Stimulated activated CD4-positive, alpha-beta T cell treated with anti-CD3 and anti-CD28 coated beads, Interleukin-15, amount 100 ng/mL, for 24 hours (primary cell): Measurements from ENCODE around the gene CLEC19A.
A peak's percentile ranks its signal among the peaks of the same experiment; 100 is the strongest.
"Not testable (repeated sequence)": the region's sequence is repeated elsewhere in the genome, so short reads cannot be mapped to it uniquely, and the experiment has no call there.

Source experiments
- DNase-seq: peaks from one replicate; pipeline ENCODE4 v3.0.0-alpha.2; 2020

Gene CLEC19A

DNA sequence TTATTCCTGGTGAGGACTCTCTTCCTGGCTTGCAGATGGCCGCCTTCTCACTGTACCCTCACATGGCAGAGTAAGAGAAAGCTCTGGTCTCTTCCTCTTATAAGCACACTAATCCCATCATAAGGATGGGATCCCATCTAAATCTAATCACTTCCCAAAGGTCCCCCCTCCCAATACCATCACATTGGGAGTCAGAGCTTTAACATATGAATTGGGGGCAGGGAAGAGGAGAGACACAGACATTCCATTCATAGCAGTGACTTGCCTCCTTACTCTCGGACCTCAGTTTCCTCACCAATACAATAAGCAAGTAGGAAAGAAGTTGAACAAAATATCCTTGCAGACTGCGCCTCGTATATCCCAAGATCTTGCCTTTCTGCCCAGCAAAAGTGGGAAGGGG, 1.7 kb downstream of the CLEC19A start:
- no peak for DNase-seq

DNA sequence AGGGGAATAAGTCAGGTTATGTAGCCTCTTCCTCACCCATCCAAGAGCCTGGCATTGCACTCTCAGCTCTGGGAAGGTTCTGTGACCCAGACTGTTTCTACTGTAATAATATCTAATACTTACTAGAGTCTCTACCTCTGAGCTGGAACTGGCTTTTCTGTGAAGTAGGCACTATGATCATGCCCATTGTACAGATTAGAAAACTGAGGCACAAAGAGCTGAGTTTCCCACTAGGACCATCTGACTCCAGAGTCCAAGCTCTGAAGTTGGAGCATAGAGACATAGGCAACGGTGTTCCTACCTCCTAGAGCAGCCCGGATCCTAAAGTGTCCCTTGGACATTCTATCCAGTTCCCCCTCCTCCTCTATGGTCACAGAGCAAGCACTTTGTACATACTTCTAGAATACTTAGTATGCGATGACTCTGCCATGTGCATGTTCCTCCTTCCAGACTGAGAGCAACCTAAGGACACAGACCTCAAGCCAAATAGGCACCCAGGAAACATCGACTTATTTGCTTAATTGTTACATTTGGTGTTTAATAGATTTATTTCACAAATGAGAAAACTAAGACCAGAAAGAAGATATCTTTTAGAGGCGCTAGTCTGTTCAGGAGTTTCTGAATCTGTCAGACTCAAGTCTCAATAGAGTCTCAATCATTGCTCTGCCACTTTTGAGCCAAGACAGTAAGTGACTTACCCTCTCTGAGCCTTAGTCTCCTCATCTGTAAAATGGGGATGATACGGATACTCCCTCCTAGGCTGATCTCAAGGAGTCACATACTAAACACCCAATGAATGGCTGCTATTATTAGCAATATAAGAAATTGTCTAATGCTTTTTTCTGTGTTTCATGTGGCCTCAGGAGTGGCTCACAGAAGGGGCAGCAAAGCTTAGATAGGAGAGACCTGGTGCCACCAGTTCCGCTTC, 3.6 kb downstream of the CLEC19A start:
- no peak for DNase-seq

DNA sequence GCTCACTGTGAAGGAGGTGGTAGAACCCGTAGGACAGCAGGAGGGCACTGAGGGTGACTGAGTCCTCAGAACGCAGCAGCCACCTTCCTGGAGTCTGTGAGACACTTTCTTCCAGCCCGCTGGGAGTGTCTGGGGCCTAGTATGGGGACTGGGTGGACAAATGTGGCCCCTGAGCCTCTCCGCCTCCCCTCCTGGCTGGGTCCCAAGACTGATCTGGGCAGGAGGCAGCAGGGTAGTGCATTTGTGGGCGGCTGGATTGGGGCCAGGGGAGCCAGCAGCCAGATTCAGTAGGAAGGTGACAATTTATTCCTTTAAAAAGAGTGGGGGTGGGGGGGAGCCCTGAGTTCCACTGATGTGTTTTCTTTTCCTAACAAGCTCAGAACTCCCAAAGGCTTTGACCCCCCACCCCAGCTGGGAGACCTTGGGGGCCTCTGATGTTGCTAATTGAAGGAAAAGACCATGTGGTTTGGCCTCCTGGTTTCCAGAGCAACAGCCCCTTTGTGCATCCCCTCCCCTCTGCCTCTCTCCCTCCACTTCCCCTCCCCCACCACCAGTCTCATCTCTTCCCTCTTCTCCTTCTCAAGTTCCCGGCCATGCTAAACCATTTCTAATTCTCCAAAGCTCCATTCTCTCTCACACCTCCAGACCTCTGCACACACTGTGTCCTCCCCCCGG, 4.4 kb downstream of the CLEC19A start:
- DNase-seq, result no peak

DNA sequence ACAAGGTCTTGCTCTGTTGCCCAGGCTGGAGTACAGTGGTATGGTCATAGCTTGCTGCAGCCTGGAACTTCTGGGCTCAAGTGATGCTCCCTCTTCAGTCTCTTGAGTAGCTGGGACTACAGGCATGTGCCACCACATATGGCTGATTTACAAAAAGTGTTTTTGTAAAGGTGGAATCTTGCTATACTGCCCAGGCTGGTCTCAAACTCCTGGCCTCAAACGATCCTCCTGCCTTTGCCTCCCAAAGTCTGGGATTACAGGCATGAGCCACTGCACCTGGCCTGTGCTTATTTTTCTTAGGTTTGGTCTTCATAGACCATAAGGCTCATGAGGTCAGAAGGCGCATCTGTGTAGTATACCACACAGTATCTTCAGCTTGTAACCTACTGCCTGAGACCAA, 5.3 kb downstream of the CLEC19A start:
- DNase-seq, result no peak

DNA sequence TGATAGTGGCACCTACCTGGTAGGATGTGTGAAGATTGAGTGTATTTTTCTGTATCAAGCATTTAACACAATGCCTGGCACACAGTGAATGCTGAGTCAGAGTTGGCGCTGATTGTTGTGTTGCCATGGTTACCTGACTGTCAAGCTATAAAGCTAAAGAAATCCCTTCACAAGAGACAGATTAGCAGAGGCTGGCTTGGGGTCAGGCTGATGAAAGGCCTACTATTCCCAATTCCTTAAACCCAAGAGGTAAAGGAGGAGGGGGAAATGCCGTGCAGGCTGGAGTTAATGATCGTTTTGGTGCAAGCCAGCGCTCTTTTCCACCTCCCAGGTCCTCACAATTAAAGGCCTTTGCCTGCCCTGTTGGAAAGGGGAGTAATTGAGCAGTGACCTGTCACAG, 5.9 kb downstream of the CLEC19A start:
- peak; percentile 19 for DNase-seq

DNA sequence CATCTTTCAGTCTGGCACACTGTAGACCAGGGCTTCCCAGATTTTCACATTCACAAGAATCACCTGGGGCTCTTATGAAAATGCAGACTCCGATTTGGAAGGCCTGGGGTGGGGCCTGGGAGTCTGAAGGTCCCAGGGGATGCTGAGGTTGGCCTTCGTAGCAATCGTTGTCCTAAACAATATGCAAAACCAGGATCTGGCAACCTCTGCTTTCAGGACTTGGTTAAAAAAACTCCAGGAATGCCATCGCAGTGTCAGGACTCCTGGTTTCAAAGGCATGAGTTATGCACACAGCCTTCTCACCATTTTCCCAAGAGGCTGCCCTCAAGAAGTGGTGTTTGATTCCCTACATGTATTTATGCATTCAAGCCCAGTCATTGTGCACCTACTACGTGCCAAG, 6.7 kb downstream of the CLEC19A start:
- DNase-seq, result no peak

DNA sequence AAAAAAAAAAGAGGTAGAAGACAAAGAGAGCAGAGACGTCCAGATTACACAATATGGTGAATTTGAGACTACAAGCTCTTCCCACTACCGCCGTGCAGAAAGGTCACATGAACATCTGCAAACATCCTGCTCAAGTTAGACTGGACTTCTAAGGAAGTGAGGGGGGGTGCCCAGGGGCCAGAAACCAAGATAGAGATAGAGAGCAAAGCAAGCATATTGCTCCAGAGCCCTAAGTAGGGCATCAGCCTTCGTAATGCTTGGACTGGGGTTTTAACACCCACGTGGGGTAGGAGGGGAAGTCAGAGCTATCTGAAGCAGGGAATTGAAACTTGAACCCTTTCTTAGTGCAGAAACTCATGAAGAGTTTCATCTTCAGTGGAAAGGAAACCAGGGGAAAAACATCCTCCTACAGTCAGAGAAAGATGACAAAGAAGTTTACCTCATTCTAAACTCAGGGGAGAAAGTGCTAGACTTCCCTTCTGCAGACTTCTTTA, 8.7 kb downstream of the CLEC19A start:
- DNase-seq, result peak; percentile 74

DNA sequence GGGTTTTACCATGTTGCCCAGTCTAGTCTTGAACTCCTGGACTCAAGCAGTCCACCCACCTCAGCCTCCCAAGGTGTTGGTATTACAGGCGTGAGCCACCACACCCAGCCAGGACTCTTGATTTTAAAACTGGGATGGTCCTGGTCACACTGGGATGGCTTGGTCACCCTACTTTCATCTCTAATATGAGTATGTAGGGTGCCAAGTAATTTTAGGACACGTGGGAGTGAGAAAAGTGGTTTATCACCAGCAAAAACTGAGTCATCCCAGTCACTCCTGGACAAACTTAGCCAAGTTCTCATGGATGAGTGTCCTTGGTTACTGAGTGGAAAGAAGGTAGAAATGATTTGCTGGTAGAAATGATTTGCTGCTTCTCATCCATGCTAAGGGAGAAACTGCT, 9.9 kb downstream of the CLEC19A start:
- DNase-seq, result peak; percentile 7

DNA sequence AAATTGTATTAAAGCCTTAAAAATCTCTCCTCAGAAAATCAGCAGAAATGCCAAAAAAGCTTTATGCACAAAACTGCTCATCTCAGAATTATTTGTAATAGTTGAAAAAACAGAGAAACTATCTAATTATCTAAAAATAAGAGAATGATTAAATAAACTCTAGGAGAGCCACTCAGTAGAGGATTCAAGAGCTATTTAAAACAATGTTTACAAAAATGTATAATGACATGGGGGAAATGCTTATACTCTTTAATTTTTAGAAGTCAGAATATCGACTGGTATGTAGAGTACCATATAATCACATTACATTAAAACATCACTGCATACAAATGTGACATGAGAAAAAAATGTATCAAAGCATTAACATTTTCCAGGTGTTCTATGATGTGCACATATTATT, 11.9 kb downstream of the CLEC19A start:
- DNase-seq, result no peak

DNA sequence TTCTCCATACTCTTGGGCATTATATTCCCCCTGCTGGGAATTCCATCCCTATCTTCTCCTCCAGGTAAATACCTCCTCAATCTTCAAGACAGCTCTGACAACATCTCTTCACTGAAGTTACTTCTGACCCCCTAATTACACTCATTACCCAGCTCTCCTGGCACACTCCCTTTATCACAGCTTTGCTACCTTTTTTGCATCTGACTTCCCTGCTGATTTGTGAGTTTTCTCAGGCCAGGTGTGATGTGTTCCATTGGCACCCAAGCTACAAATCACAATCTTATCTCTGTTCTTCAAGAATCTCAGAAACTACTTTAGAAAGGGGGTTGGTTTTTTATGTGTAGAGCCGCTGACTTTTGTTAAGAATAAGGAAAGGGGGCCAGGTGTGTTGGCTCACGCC, 14.0 kb downstream of the CLEC19A start:
- DNase-seq, result no peak

DNA sequence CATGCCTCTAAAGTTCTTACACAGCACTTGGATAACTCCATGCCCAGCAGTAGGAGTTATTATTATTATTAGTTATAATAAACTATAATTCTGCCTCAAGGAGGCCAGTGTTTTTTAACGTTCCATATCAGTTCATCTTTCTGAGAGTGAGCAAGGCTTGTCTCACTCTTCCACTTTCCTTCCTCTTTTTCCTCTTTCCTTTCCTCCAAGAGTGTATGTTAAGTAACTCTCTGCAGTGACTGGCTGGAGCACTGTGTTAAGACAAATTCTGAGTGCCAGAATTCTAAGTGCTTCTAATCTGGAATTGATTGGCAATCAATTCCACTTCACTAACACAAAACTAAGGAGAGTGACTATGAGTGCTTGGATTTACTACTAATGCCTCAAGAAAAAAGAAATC, 16.4 kb downstream of the CLEC19A start:
- no peak for DNase-seq

DNA sequence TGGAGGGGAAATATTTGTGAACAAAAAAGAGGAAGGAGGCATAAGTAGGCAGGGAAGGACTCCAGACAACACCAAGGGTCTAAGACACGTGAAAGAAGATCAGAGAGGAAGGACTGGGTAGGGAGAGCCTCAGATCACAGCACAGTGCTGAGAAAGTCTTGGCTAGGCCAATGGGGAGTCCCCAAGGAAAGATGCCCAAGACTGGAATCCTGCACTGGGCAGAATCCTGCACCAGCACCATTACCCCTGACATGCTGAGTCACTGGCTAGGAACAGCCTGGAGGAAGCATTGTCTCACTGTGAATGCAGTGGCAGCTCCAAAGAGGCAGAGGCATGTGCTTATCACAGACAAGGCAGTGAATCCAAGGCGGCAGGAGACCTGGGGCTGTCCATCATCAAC, 19.2 kb downstream of the CLEC19A start:
- DNase-seq, result no peak

DNA sequence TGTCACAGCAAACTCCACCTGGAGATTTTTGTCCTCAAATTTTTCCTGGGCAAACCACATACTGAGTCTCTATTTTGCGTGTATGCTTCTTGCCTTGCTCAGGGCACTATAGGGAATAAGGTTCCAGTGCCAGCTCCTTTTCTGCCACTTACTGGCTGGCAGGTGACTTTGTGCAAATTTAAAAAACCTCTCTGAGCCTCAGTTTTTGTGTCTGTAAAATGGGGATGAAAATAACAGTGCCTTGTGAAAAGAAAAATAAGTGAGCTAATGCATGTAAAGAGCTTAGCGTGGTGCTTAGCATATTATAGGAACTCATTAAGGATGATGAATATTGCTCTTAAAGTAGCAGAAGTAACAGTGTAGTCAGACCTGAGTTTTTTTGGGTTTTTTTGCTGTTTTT, 19.9 kb downstream of the CLEC19A start:
- no peak for DNase-seq

DNA sequence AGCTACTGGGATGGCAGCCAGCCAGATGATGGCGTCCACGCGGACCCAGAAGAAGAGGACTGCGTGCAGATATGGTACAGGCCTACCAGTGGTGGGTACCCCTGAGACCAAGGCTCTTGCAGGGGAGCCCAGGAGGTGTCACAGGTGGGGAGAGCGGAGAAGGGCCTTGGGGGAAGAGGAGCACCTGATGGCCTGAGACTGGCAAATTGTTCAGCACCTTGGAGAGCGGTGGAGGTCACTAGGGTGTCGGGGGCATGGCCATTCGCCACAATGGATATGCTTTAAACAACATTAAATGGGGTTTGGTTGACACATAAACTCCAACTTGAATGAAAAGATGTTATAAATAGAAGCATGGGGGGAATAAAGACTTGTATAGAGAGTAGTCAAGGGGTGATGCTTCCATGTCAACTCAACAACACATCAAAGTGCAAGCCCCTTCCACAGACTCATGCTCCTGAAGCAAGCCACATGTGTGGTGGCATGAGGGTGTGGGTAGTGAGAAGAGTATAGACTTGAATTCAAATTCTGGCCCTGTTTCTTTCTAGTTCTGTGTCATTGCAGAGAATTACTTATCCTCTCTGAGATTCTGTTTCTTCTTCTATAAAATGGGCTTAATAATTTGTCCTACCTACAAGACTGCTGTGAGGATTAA, 22.2 kb downstream of the CLEC19A start:
- peak; percentile 15 for DNase-seq

DNA sequence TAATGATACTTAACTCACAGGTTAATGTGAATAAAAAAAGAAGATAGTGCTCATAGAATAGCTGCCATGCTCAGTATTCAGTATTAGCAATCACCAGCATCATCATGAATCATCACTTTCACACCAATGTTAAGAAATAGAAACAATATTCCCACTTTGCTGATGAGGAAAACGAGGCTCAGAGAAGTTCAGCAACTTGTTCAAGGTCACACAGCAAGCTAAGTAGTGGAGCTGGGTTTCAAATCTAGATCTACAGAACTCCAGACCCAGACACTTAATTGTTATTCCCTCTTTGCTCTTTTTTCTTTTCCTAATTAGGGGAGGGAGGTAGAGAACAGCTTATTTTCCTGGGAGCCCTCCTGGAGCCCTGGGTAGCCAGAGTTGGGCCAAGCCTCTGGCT, 22.9 kb downstream of the CLEC19A start:
- DNase-seq, result no peak

DNA sequence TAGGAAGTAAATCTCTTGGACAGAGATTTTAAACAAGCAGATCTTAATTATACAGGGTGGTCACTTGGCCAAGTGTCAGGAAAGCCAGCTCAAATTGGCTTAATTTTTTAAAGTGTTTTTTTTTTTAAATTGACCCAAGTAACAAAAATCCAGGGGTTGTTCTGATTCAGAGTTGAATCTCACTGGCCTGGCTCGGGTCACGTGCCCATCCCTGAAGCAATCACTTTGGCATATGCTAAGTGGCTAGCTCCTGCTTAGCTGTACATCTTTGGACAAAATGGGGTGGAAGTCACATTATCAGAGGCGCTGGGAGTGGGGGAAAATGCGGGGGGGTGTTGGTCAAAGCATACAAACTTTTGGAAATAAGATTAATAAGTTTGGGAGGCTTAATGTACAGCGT, 23.6 kb downstream of the CLEC19A start:
- DNase-seq, result no peak

DNA sequence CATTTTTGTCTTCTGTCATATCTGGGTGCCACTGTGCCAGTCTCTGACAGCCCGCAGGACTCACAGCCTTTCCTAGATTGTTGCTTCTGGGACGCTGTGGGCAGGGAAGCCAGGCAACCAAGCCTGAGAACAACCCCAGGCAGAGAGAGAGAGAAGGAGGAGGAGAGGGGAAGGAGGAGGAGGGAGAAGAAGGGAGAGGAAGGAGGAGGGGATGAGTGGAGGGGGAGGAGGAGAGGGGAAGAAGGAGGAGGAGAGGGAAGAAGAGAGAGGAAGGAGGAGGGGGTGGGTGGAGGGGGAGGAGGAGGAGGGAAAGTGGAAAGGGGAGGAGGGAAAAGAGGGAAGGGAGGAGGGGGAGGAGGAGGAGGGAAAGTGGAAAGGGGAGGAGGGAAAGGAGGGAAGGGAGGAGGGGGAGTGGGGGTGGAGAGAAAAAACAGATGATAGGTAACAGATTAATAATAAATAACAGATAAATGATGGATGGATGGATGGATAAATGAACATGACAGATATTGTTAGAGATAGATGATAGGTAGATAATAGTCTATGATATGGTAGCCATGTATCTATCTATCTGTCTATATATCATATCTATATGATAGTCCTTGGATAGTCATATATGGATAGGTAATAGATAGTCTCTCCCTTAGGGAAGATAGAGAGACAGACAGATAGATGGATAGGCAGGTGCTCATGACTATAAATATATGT, 29.3 kb downstream of the CLEC19A start:
- DNase-seq, result no peak

DNA sequence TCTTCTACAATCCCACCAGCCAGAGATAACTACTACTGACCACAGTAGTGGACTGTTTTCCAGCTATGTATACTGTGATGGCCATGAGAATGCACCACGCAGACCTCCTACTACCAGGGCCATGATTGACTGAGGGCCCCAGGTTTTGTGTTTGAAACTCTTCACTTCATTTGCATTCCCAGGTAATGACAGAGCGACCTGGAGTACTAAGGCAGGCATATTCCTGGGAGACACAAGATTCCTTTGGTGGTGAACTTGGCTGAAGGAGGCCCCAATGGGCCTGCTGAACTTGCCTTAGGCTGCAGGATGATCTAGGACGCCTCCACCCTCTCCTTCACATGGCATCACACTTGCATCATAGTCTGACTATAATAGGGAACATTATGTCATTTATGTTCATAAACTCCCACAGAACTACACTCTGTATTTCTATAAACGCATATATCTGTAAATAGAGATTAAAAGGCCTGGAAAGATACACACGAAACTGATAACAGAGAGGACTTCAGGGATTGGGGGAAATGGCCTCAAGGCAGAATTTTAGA, 30.4 kb downstream of the CLEC19A start:
- DNase-seq, result no peak

DNA sequence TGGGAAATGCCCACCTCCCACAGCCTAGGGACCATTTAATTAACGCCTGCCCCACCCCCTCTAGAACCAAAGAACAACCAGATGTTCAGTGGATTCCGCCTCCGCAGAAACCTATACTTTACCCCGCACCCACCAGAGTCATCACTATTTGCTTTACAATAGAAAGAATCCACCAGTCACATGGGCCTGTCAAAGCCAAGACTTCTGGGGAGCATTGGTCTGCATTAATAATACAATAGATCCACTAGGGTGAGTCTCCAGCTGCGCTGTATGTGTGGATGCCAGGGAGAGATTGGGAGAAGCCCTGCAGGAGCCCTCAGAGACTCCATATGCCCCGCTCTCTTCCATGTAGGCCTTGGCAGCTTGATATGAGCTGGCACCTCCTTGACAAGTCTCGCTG, 31.3 kb downstream of the CLEC19A start:
- DNase-seq, result no peak

DNA sequence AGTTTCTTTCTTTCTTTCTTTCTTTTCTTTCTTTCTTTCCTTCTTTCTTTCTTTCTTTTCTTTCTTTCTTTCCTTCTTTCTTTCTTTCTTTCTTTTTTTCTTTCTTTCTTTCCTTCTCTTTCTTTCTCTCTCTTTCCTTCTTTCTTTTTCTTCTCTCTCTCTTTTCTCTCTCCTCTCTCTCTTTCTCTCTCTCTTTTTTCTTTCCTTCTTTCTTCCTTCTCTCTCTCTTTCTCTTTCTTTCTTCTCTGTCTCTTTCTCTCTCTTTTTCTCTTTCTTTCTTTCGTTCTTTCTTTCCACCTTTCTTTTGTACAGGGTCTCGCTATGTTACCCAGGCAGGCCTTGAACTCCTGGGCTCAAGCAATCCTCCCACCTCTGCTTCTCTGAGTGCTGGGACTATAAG, 35.7 kb downstream of the CLEC19A start:
- DNase-seq, result not testable (repeated sequence)

DNA sequence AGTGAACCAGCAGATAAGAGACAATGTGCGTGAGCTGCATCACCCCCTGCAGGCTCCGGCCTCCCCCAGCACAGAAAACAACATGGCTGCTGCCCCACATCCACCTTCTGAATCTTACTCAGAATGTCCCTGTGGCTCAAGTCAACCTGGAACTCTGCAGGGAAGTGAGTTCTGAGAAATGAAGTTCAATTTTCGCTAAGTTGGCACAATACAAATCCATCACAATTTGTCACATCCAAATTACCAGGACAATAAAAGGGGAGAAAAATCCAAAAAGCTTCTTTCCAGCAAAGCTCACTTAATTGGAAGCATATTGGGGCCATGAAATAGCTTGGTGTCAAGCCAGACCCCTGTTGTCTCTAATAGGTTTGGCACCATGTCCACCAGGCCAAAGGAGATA, 38.1 kb downstream of the CLEC19A start:
- DNase-seq, result no peak

DNA sequence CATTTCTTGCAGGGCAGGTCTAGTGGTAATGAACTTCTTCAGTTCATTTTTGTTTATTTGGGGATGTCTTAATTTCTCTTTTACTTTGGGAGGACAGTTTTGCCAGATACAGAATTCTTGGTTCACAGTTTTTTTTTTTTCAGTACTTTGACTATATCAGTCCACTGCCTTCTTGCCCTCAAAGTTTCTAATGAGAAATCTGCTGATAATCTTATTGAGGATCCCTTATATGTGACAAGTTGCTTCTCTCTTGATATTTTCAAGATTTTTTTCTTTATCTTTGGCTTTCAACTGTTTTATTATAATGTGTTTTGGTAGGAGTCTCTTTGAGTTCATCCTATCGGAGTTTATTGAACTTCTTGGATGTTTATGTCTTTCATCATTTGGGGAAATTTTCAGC, 42.8 kb downstream of the CLEC19A start:
- no peak for DNase-seq

DNA sequence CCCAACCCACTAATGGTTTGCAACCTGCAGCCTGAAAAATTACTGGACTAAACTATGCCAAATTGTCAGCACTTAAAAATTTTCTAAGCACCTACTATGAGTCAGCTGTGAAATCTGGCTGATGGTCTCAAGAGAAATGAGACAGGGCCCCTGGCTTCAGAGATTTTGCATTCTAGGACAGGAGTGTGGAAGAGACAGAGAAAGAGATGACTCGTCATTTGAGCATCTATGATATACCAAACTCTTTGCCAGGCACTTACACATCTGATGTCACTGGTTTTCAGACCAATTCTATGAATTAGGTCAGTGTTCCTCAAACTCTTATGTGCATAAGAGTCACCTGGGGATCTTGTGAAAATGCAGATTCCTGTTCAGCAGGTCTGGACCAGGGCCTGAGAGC, 44.4 kb downstream of the CLEC19A start:
- DNase-seq, result no peak
